Stimulated activated CD4-positive, alpha-beta T cell treated with anti-CD3 and anti-CD28 coated beads, Interleukin-2, amount 100 ng/mL, for 4 hours (primary cell): ENCODE data around the gene ADAMTS8.

ENCODE experiments used
- DNase-seq: peaks from one replicate; pipeline ENCODE4 v3.0.0-alpha.2; 2020; ENCODE audit warnings: low read depth

Gene ADAMTS8

GRCh38 chr11:130394615-130395014 is 33.8 kb downstream of the ADAMTS8 start:
- DNase-seq: no peak

GRCh38 chr11:130391711-130392110 is 36.7 kb downstream of the ADAMTS8 start:
- DNase-seq: no peak

DNA sequence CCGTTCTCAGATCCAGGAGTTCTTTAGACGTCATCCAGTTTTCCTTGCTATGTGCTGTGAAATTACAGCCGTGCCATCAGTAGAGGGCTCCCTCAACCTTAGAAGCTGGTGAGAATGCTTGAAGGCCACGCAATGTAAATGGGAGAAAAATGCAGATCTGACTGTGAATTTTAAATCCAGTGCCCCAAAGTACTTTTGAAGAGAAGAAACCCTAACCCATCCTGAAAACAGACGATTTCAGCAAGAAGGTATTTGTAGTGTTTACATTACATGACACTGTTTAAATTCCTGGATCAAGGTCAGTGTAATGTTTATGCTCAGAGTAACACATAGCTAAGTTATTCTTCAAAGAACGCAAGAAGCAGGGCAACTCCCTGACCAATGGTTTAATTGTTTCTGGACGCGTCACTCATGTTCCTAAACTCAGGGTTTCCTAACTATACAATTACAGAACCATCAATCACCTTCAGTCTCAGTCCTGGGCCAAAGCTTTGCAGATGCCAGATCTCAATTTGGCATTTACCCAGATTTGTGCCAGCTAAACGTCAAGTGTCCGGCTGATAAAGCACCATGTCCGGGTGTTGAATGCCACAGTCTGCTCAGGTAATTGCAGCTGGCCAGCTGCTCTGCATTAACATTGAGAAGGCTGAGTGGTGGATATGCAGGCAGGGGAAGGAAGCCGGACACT is 38.2 kb downstream of the ADAMTS8 start:
- DNase-seq: no peak

DNA sequence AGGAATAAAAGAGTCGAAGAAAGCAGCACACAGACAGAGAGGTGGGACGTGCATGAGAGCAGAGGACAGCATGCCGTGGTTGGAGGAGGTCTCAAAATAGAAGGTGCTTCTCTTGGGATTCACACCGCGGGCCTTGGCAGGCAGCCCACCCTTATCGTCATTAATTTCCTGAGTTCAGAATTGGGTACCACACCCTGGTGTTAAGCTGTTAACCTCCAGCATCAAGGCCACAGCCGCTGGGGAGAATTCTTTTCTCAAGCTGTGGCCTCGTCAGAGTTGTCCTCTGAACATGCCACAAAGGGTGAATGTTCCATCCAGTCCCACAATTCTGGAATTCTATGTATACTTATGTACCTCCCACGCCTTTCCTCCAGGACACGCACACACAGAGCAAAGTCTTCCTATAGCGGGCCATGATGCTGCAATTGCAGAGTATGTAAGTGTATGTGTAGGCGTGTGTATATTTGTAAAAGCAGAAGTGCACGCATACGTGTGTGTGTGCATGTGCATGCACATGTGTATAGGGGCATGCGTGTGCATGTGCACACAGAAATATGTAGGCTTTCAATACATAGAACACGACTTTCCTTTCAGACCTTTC is 39.0 kb downstream of the ADAMTS8 start:
- DNase-seq: no peak

- DNase-seq: no peak
Measured at GRCh38 chr11:130388607-130389205, 39.7 kb downstream of the ADAMTS8 start.

DNA sequence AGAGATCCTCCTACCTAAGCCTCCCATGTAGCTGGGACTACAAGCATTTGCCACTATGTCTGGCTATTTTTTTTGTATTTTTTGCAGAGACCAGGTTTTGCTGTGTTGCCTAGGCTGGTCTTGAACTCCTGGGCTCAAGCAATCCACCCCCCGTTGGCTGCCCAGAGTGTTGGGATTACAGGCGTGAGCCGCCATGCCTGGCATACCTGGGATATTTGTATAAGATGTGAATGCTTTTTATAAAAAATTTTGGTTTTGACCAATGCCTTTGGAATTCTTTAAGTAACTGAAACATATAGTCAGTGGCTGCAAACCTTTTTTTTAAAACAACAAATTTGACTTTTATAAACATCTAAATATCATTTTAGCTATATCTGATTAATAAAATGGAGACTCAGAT is 42.4 kb downstream of the ADAMTS8 start:
- no peak for DNase-seq

DNA sequence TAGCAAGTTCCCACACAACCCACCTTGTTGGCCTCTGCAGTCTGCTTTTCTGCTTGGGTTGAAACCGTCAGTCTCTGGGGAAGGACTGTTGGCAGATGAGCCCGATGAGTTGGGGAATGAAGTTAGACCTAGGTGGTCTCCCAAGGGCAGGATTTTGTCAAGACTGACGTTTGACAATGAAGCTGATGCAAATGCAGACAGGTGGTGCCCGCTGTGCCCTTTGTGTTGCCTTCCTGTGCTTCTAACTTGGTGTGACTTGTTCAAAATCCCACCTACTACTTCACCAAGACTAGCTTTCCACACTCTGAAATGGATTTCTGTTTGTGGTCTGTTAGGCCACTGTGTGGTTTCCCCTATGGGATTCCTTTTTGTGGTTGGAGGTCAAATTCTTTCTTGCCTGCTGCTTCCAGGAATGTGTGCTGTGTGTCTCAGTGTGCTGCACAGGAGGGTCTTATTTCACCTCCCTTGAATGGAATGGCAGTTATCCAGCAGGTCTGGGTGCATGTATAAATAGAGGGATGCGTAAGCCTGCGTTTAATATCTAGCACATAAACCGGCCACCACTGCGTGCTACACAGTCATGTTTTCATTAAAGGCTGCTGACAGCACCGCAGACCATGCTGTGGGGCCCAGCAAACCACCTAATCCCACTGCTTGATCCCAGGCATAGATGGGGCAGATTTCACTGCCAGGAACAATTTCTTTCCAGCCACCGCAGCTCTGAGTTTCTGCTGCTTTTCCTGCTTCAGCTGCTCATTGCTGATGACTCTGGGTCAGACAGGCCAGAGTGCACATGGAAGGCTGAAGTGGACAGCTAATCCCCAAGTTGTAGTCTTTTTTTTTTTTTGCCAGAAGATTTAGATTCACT is 44.8 kb downstream of the ADAMTS8 start:
- no peak for DNase-seq

DNA sequence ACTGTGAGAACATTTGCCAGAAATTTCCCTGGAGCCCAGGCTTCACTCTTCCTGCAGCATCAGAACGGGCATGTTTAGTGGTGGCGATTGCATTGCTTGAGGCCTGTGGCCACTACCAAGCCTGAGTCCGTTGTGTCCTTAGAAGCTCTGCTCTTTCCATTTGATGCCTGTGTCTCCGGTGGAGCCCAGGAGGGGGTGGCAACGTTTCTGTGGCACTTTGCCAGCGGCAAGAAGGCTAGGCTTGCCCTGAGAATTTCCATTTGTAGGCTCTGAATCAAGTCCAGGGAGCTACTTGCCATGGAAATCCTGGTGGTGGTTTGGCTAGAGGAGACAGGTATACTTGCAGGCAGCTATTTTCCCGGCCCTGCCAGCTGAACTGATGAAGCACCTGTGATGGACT is 47.1 kb downstream of the ADAMTS8 start:
- no peak for DNase-seq

DNA sequence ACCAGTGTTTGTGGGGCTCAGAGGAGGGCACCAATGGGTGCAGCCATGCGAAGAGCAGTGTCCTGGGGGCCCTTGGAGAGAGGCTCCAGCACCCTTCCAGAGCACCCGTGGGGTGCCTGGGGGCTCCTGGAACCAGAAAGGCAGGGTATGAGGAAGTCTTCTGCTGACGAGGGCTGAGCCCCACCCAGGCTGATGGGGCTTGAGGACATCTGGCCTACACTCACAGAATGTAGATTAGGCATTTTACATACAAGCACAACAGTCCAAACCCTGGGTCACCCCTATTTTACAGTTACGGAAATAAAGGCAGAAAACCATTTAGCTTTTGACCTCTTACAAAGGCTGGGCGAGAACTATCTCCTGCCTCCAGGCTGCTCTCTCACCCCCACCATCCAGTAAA is 47.6 kb downstream of the ADAMTS8 start:
- DNase-seq: no peak

- DNase-seq: no peak
Measured at GRCh38 chr11:130379276-130379675, 49.1 kb downstream of the ADAMTS8 start.

- DNase-seq: no peak
Measured at GRCh38 chr11:130370845-130371590, 57.4 kb downstream of the ADAMTS8 start.

GRCh38 chr11:130369713-130370112 is 58.7 kb downstream of the ADAMTS8 start:
- no peak for DNase-seq

DNA sequence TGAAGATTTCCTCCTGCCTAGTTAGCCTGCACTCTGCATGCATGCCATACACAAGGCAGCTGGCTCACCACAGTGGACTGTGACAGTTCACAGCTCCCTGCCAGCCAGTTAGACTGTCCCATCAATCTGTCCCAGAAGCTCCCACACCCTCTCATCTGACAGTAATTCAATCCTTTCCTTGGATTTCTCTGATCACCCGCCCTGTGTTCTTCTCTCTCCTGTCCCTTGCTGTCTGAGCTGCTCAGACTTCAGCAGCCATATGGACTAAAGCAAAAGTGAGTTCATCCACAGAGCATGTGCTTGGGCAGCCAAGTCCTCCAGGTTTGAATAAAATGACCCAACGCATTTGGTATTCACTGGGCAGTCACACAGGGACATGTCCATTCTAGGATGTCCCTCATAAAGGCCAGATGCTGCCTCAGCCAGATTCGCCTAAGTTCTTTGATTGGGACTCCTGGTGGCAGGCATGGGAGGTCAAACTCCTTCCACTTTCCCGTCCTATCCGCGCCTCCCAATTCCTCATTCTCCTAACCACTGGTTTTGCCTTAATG is 59.2 kb downstream of the ADAMTS8 start:
- no peak for DNase-seq

DNA sequence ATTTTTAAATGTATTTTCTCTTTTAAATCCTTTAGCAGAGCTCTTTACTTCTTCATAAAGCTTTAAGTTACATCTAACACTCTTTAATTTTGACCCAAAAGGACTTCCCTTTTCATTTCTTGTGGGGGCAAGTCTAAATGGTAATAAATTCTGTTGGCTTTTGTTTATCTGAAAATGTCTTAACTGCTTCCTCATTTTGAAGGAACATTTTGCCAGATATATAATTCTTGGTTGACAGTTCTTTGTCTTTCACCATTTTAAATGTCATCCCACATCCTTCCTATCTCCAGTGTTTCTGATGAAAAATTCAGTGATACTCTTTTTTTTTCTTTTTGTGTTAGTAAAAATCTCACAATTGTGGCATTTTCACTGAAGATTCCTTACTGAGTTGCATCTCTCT is 69.0 kb downstream of the ADAMTS8 start:
- no peak for DNase-seq

GRCh38 chr11:130358398-130358797 is 70.0 kb downstream of the ADAMTS8 start:
- DNase-seq: no peak
